Activated CD4-positive, alpha-beta T cell treated with anti-CD3 and anti-CD28 coated beads, Interleukin-2, amount 50 U/mL, for 48 hours (primary cell): ENCODE data around the gene CD93.

Experiments used
- DNase-seq, 2 experiments: peaks; one replicate each; pipeline ENCODE4 v3.0.0-alpha.2; 2020

CD93 gene

DNA sequence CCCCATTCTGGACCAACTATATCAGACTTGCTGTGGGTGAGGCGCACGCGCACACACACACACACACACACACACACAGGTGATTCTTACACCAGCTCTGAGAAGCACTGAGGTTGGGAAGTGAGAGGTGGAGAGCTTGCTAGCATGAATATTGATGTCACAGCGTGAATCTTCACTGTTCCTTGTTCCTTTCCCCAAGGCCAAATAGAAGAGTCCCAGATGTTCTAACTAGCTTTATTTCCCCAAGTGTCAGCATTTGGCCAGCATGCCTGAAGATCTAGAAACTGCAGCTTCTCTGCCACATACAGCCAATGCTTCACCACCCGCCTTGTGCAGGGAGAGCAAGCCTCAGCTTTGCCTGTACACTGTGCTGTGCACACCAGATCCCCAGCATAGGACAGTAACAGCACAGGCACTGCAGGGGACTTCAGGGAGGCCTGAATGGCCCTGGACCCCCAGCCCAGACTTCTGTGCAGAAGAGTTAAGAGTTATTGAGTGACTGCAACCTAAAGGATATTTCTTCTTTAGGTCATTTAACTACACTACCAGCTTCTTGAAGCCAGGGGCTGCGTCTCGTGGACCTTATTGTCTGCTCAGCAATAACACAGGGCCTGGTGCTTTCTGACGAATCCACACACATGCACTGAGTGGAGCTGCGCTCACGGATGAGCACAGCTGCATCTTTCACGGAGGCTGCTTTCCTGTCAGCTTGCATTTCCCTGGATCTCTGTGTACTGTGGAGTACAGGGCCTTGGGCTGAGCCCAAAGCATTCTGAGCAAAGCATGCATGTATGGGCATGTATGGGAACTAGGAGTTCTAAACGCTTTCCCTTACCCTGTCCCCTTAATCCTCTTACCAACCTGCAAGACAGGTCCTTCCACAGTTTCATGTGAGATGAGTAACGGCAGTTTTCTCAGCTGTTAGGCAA lies 13.9 kb upstream of the CD93 start:
- no peak for DNase-seq

DNA sequence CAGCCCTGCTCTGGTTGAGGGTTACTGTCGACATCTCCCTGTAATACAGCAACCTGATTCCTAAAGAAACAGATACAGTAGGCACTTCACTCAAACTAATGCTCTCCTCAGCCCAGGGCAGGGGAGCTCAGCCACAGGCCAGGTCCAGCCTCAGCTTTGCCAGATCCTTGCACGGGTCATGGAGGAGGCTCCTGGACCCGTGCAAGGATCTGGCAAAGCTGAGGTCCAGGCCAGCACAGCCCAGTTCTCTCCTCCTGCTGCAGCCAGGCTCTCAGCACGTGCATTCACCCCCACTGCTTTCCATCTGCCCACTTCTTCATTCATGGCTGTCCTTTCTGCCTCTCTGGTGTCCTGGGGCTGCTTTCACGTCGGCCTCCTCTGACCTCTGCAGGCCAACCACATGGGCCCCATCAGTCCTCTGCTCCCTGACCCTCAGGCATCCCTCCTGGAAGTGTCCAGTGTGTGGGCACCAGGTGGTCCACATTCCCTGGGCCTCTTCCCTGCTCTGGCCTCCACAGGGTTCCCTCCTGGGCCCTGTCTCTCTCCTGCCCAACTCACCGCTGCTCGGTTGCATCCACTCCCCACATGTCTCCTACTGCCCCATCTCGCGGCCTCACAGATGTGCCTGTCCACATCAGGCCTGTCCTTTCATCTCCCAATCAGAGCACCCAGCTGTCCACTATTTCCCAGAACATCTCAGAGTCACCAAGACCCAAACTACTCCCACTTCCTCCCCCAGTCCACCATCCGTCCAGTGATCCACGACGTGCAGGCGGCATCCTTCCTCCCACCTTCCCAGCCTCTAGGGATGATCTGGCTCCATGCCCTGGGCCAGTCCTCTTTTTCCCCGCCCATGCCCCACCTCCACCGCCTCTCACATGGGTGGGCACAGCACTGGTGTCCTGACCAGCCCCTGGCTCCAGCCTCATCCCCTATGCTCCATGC lies 11.8 kb upstream of the CD93 start:
- no peak for DNase-seq

DNA sequence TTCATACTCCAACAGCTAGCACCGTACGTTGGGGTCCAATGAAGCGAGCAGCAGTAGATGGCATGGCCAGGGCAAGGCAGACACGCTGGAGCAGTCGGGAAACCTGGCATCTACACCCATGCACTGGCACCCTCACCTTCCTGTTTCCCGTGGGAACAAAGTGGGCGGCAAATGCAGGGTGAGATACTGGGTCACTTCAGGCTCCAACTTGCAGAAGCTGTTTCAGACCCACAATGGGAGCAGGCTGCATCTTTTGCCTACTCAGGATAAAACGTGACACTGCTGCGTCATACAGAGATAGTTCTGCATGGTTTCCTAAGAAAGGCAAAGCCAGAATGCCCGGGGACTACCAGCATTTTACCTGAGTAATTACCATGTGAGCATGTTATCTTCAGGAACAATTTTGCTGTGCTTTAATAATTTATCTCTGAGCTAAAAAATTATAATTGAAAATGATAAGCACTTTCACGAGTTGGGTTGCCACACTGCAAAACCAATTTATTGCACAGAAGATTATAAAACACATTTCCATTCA lies 10.9 kb upstream of the CD93 start:
- no peak for DNase-seq

DNA sequence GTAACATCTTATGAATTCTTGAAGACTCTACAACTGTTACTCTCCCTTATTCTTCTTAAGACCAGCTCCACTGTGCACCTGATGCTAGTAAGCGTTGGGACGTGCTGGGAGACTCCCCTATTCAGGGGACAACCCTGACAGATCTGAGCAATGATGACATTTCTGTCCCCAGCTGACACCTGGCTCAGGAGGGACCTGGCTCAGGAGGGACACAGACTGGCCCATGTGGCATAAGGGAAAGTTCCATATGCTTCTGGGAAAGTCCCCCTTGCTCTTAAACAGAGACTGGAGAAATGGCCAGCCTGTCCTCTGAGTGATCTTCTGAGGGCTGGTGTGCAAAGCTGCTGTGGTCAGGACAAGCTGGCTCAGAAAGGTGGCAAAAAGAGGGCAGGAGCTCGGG lies 10.0 kb upstream of the CD93 start:
- DNase-seq: no peak

DNA sequence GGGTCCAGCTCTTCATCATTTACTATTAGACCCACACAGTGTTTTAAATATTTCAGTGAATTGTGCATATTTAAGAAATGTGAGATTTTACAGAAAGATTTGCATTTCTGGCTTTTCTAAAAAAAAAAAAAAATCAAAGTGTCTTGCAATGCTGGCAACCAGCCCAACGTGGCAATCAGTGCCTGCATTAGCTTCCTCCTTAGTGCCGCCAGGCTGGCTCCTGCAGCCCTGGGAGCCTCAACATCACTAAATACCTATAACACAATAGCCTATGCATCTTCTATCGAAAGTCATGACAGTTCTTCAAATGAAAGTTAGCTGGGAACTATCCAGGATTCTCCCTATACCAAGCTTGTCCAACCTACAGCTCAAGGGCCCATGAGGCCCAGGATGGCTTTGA lies 9.4 kb upstream of the CD93 start:
- DNase-seq: no peak

DNA sequence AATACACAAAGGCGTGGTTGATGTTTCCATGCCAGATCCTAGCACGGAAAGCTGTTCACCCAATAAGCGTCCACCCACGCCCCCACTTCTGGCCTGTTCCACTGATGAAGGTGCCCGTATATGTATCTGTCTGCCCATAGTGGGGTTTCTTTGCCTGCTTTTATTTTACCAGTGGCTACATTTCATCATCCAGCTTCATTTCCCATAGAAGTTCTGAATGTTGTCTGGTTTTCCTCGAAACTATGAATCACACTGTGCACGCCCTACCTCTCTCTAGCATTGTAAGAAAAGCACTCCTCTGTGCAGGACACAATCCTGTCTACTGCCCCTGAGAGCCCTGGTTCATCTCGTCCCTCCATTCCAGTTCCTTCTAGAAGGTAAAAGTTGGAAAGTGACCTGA lies 8.8 kb upstream of the CD93 start:
- no peak for DNase-seq

DNA sequence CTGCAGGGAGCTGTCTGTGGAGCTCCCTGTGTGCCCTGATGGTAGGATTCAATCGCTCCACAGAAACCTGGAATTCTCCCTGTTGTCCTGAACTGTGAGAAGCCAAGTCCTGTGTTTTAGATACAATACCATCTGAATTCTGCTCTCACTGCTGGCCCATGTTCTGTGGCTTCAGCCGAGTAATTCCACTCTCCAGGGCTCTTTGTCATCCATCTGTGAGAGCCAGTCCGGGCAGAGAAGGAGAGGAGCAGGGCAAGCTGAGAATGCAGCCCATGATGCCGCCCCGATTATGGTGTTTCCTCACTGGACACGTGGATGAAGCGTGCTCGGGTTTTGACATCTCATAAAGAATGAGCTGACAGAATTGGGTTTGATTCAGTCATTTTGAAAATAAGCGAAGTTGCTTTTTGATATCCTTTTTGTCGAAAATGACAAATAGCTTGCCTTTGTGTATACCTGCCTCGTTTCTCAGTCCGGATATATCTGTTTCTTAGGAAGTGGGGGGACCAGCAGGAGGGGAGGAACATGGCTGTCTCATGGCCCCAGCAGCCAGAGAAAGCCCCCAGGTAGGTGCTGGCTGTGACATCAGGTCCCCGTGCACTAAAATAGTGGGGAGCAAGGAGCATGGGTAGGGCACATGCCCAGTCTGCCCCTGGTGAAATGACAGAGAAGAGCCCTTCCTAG lies 8.2 kb upstream of the CD93 start:
- DNase-seq: no peak

DNA sequence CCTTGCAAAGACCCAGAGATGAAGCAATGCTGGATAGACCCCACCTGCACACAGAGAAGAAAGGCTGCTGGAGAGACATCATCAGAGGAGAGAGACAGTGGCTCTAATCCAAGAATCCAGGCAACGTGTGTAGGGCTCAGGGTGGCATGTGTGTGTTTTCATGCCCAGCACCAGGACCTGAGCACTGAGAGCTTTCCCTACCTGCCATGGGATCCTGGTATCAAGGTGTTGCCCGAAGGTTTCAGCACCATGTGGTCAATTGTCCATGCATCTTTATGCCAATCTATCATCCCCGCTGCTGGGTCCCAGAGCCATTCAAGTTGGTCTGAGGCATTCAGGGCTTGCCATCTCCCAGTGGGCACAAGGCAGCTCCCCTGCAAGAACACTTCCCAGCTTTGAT lies 7.5 kb upstream of the CD93 start:
- no peak for DNase-seq

DNA sequence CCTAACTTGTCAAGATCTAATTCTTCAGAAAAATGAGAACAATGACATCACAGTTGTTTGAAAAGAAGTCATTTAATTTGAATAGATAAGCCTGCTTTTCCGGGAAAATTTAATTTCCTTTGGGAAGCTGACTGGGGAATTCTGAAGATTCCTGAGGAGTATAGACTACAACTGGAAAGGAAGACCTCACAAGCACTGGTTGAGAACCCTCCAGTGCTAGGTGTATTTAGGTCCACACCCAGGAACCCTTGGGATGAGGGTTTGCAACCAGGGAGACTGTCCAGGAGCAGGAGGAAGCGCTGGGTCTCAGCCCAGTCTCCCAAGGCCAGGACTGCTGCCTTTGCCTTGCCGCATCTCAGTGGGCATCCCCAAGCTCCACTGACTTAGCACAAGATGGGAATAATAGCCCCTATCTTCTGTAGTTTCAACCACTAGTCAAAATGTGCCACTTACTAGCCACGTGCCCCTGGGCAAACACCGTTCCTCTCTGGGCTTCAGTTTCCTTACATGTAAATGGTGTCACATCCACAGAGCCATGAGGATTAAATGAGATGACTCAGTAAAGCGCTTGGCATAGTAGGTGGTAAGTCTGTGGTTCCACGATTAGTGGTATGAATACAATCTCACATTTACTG lies 6.9 kb upstream of the CD93 start:
- no peak for DNase-seq

DNA sequence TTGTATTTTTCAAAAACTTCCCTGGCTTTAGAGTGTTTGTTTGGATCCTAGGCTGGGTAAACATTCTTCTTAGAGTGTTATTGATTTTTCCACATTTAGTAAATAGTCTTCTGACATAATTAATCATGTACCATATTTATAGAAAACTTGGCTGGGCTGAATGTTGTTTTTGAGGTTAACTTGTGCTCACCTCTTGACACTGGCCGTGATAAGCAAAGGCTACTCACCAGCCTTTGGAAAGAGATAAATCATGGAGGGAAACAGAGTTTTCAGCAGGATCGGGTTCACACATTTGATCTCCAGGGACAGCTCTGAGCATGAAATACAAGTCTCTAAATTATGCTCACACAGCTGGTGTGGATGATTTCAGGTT lies 6.2 kb upstream of the CD93 start:
- no peak for DNase-seq

DNA sequence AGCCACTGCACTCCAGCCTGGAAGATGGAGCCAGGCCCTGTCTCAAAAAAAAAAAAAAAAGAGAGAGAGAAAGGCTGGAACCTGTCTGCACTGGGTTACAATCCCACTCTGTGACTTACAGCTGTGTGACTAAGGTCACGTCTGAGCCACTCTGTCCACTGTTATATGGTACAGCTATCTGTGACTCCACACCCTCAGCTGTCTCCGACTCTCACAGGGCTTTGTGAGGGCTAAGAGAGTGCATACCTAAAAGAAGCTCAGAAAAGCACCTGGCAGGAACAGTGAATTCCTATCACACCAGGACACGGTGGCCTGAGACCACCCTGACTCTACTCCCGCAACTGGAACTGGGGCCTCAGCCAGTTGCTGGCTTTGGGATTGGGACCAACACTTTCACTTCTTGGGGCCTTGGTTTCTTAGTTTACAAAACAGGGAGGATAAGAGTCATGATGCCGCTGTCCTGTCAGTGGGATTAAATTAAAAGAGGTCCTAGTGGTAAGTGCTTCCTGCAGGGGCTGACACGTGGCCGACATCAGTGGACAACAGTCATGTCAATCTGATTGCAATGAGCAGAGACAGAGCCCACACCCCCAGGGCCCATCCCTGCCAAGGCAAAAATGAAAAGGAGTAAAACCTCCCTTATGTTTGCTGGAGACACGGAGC lies 5.7 kb upstream of the CD93 start:
- no peak for DNase-seq

DNA sequence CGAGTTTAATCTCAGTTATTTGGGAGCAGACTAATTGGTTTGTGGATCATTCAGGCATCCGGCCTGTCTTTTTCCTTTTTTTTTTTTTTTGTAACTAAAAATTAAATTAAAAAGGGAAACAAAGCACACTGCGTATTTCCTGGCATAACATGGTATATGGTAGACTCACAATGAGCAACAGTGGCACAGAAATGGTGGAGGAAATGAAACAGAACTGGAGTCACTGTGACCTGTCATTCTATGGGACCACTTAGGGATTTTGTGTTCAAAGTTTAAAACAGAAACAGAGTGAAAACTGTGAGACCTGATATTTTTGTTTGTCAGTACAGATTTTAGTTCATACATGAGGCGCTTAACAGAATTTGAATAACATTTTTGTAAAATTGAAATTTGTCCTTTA lies 4.8 kb upstream of the CD93 start:
- DNase-seq: no peak

DNA sequence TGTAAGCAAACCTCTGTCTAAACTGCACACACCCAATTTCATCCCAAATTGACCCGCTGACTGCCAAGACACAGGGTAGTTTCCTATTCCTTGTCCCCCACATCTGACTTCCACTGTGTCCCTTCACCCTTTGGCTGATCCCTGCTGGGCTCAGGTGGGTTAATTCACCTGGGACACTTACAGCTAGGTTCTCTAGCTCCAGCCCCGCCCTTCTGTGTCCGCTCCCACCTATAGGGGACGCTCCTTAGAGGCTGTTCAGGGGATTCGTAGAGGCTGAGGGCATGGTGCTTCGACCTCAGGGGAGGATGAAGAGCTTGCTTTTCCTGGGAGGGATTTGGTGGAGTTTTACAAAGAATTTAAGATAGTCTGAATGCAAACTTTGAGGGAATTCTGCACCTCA lies 4.0 kb upstream of the CD93 start:
- DNase-seq: no peak

DNA sequence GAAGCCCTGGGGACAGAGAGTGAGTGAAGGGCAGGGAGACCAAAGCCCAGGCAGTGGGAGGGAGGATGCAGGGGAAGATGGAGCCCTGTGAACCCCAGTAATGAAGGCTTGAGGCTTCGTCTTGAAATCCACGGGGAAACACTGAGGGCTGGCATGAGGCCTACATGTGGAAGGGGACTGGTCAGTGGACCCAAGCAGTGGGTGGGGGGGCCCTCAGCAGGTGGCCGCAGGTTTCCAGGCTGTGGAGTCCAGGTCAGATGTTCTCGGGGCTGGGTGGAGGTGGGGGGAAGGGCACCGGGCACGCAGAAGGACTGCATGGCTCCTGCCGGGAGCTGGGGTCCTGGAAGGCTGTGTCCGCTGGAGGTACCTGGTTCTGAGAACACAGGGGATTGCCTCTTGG lies 2.7 kb upstream of the CD93 start:
- DNase-seq: no peak

DNA sequence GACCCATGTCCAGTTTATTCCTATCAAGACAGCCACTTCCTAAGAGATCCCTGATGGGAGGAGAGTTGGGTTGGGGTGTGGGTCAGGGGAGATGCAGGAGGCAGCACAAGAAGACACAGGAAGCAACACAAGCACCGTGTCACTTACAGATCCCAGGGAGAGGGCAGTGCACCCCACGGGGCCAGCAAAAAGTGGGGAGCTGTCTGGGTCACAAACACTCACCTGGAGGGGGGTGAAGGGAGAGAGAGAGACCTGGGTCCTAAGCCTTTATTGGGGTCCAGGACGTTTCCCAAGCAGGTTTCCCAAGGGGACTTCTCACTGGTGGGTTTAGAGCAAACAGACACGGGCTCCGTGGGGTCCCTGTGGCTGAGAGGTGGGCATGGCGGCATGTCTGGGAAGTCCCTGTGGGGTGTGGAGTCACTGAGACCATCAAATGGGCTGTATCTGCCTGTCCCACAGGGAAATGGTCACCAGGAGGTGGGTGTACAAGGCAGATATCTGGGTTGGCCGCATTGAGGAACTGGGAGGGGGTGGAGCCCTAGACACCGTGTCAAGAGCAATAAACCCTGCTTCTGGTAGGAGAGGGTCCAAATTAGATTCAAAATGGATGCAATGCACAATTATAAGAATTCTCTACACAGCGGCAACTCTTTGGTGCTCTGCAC lies 1.6 kb upstream of the CD93 start:
- no peak for DNase-seq

DNA sequence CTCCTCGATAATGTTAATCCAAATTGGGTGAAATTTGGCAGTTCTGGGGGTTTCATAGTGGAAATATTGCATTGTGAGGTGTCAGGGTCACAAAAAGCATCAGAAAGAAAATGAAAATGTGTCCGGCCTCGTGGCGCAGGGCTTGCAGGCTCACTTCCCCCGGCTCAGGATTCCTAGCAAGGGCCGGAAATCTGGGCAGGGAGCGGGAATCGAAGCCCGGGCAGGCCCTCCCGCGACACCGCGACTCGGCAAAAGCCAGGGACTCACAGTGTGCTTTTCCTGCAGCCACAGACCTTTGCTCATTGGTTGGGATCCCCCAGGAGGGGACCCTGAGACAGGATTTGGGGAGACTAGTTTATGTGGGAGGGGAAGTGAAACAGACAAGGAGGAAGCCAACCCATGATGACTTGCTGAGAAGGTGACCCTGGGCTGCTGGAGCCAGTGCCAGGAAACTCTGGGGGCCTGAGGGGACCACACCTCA lies 847 bp upstream of the CD93 start:
- DNase-seq: no peak

DNA sequence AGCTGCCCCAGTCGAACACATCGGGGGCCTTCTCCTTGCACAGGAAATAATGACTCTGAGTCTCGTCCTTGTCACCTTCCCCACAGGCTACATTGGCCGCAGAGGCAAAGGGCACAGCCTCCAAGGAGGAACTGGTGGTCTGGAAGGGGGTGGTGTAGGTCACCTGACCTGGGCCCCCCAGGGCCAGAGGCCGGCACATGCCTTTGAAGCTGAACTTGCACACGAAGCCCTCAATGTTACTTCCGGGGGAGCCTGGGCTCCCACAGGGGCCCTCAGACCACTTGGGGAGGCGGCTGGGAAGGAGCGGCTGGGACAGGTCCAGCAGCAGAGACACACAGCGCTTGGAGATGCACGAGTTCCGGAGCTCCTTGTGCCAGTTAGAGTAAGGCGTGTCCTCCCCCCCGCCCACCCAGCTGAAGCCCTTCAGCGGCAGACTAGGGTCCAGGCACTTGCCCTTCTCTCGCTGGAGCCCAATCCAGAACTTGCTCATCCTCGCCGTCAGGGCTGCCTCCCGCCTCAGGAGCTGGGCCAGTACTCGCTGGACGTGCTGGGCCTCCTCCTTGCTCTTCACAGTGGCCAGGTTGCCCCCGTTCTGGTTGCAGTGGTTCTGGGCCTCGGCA lies 578 bp downstream of the CD93 start:
- DNase-seq: no peak

DNA sequence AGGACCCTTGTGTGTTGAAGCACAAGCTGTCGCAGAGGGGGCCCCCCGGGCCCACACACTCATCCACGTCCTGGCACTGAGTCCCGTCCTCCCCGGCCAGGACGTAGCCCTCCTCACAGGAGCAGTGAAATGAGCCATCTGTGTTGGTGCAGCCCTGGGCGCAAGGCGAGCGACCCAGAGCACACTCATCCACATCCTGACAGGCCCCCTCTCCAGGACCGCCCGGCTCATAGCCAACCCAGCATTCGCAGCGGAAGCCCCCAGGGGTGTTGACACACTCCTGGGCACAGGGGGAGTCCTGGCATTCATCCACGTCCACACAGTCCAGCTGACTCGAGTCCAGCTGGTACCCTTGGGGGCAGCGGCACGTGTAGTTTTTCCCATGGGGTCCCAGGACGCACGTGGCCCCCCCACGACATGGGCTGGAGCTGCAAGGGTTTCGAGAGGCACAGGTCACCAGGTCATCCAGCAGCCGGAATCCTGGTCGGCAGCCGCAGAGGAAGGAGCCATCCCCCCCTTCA lies 1.2 kb downstream of the CD93 start:
- DNase-seq: no peak

DNA sequence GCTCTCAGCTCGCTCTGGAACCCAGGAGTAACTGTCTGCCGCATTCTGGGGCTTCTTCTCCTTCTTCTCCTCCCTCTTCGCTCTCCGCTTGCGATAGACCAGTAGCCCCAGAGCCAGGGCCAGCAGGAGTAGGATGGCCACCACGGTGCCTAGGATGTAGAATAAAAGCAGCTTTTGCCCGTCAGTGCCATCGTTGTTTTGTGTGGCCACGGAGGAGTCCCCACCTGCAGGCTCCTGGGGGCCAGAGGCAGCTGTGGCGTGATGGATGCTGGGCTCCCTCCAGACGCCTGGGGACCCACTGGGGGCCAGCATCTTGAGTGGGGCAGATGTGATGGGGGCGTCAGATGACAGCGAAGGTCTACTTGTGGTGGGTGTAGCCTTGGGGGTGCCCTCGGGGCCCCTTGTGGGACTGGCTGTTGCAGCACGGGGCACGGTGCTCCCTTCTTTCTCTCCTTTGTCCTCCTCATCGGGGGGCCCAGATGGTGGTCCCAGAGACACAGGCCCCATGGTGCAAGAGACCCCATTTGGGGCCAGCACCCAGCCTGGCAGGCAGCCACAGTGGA lies 1.8 kb downstream of the CD93 start:
- no peak for DNase-seq

DNA sequence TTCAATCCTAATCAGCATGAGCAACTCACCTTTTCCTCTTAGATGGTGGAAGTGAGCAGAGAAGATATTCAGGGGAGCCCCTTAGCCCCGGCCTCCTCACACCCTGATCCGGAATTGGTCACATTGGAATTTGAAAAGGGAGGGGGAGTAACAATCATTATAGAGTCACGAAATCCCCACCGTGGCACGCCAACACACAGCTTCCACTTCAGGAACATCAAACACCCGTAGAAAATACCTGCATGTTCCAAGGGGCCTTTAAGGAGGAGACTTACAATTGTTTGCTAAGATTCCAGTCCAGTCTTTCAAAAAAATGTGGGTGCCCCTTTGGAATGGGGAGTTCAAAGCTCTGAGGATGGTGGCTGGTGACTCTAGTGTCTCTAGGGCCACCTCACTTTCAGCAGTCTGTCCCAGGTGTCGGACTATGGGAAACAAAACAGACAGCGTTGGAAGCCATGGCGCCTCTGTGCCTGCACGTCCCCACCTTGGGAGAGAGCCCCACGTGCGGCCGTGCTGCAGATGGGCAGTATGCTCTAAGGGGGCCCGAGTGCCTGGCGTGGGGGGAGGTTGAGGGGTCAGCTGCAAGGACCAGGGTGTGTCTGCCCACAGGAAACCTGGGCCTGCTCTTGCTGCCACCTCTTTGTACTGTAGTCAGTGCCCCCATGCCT lies 2.4 kb downstream of the CD93 start:
- DNase-seq: no peak
